ENCODE measurements around the gene TNFRSF6B.
"Not testable (repeated sequence)": the region's sequence is repeated elsewhere in the genome, so short reads cannot be mapped to it uniquely, and the experiment has no call there.

TNFRSF6B gene

DNA sequence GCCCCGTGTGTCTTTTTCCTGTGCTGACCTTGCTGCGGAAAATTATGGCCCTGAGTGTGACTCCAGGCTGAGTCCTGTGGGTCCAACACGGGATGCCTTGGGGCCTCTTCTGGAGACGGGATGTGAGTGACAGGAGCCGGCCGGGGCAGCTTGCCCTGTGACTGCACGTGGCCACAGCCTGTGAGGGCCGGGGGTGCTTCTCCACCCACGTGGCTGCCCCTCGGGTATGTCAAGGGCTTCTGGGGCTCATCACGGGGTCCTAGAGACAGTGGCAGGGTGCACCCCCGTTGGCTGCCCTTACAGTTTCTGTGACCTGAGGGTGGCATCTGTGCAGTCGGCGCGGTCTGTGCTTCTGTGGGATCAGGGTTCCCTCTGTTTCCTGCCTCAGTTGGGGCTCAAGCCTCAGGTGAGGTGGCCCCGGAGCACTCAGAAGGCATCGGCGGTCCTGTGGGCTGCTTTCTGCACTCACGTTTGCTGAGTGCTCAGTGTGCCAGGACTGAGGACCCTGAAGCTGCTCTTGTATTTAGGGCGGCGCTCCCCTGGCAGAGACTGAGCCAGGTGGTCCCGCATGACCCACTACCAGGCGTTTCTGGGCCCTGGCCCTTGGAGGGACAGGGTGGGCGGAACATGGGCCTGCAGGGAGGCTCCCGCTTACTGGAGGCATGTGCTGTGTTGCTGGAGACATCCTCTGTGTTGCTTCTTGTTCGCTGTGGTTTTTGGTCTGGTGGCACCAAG is 33.0 kb upstream of the TNFRSF6B start:
- no peak for DNase-seq (ENCODE audit: low read depth)

DNA sequence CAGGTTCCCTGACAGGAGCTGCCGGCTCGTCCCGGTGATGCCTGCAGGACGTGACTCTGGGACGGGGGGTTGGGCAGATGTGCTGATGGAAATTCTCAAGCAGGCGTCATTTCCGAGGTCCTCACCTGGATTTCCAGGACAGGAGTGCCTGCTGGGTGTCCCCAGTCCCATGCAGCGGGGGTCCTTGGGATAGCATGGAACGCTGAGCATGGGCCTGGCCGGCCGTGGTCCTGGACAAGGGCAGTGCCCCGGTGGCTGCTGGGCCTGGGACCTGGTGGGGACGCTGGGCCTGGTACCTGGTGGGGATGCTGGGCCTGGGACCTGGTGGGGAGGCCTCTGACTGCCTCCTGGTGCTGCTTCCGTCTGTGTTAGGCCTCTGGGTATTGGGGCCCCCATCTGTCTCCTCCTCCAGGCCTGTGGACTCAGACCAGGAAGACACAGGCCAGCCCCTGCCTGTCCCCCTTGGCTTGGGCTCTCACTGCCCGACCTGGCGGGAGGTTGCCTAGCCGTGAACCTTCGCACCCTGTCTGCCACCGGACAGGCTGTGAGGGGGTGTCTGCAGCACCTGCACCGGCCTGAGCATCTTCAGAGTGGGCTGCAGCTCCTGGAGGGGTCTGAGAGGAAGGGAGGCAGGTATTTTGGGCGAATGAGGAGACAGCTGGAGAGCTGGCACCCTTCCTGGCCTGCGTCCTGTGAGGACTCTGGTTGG is 32.2 kb upstream of the TNFRSF6B start:
- no peak for DNase-seq (ENCODE audit: low read depth)

DNA sequence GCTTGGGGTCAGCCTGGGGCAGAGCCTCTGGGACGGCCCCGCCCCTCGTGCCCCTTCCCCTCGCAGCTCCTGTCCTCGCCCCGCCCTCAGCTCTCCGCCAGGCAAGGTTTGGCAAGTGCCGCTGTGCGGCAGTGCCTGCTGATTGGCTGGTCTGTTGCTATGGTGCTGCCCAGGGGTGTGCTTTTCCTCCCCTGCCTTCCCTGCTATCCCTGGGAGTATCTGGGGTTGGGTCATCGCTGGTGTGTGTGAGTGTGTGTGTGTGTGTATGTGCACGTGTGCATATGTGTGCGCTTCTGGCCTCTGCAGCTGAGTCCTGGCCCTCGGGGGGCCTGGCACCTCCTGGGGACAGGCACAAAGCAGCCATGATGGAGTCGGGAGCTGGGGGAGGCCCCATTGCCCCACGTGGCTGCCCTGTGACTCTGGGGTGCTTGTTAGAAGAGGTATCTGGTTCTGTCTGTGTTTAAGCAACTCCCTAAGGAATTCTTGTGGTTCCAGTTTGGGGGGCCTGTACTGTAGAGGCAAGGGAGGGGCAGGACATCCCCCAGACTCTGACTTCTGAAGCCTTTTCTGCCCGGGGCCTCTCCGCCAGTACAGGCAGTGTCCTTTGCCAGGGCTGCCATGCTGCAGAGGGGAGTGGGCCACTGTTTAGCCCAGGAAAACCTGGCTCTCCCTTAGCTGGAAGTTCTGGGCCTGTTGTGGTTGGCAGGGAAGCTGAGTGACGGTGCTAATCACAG is 31.4 kb upstream of the TNFRSF6B start:
- no peak for DNase-seq (ENCODE audit: low read depth)

GRCh38 chr20:63665708-63666107 is 30.7 kb upstream of the TNFRSF6B start:
- no peak for DNase-seq (ENCODE audit: low read depth)

- no peak for DNase-seq (ENCODE audit: low read depth)
Observed at GRCh38 chr20:63667858-63668257, 28.6 kb upstream of the TNFRSF6B start.

- no peak for DNase-seq (ENCODE audit: low read depth)
Observed at GRCh38 chr20:63668351-63668750, 28.1 kb upstream of the TNFRSF6B start.

DNA sequence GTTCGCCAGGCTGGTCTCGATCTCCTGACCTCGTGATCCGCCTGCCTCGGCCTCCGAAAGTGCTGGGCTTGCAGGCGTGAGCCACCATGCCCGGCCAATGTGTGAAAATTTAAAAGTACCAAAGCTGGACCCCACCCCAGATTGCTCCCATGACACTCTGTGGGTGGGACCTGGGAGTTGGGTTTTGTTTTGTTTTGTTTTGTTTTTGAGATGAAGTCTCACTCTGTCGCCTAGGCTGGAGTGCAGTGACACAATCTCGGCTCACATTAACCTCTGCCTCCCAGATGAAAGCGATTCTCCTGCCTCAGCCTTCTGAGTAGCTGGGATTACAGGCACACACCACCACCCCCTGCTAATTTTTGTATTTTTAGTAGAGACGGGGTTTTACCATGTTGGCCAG is 24.8 kb upstream of the TNFRSF6B start:
- not testable (repeated sequence) for DNase-seq (ENCODE audit: low read depth)

DNA sequence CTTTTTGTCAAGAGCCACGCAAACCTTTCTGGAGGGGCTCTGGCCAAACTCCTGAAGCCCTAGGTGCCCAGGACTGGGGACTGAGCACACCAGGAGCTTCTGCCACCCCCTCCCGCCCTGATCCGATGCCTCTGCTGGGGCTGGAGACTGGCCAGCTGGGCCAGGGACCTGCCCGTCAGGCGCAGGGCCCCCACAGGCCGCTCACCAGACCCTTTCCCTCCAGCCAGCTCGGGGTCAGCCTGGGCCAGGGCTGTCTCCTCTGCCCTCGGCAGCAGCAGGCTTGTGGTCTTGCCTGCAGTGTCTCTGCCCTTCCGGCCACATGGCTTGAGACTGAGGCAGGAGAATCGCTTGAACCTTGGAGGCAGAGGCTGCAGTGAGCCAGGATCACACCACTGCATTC is 23.8 kb upstream of the TNFRSF6B start:
- DNase-seq (ENCODE audit: low read depth): no peak

- DNase-seq (ENCODE audit: low read depth): no peak
Observed at GRCh38 chr20:63673951-63674350, 22.5 kb upstream of the TNFRSF6B start.

GRCh38 chr20:63675681-63676368 is 20.6 kb upstream of the TNFRSF6B start:
- DNase-seq (ENCODE audit: low read depth): no peak

DNA sequence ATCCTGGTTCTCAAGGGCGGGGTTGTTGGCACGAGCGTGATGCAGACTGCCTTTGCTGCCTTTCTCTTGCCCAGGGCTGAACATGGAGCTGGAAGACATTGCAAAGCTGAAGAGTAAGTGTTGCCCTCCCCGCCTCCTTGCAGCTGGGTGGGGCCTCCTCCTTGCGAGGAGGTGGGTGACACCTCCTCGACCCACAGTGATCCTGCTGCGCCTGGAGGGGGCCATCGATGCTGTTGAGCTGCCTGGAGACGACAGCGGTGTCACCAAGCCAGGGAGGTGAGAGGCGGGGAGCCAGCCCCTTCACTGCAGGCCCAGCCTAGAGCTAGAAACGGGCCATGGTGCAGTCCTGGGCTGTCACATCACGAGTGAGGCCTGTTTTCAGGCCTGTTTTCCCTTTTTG is 18.4 kb upstream of the TNFRSF6B start:
- DNase-seq (ENCODE audit: low read depth): no peak

GRCh38 chr20:63678667-63679465 is 17.6 kb upstream of the TNFRSF6B start:
- no peak for DNase-seq (ENCODE audit: low read depth)

DNA sequence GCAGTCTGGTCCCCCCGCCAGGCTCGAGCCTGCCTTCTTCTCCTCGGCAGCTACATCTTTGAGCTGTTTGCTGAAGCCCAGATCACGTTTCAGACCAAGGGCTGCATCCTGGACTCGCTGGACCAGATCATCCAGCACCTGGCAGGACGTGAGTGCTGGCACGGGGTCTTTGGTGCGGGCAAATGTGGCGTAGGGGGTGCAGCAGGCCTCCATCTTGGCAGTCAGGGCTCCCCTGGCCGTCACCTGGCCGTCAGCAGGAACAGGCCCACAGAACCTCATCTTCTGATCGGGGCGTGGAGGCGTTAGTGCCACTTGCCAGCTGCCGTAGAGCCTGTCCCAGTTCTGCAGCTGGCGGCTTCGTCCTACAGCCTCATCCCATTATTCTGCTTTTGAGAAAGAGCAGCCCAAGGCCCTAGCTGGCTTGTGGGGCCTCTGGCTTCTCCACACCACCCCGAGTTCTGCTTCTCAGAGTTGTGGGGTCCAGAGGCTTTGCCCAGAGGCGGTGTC is 16.6 kb upstream of the TNFRSF6B start:
- no peak for DNase-seq (ENCODE audit: low read depth)

DNA sequence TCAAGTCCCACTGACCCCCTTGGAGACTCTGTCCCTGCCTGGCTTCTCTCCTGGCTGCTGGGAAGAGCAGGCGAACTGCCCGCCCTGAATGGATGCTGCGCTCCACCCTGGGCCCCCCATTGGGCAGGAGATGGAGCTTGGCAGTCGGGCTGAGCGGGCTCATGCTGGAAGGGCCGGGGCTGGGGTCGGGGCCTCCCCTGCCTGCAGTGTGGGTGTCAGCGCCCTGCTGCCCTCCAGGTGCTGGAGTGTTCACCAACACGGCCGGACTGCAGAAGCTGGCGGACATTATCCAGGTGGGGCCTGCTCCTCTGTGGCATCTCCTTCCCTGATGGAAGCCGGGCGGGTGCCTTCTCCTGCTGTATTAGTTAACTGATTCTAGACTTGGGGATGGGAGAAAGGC is 16.0 kb upstream of the TNFRSF6B start:
- DNase-seq (ENCODE audit: low read depth): no peak

DNA sequence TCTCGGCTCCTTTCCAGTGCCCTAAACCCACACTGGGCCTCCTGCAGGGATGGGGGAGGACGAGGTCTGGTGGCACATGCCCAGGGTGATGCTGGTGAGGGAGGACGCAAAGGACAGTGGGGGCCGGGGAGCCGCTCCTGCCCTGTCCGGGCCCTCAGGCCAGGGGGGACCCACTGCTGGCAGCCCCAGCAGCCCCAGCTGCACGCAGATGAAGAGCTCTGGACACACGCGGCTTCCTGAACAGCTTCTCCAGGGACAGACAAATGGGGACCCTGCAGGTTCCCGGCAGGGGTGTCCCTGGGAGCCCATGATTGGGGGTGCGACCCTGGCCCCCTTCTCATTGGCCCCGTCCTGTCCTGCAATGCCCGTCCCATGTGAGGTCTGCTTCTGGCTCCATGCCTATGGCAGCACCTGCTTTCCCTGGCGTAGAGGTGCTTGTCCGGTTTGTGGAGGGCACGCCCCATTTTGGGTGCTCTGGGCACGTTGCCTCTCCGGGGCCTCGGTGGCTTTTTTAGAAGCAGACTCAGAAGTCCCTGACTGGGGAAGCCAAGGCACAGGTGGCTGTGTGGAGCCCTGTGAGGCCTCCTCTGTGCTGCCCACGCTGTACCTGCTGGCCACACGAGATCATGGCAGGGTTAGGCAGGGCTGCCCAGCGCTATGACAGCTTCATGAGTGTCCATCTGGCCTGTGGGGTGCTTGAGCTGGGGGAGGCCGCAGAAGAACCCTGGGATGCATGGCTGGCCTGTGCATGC is 15.4 kb upstream of the TNFRSF6B start:
- no peak for DNase-seq (ENCODE audit: low read depth)

- DNase-seq (ENCODE audit: low read depth): no peak
Observed at GRCh38 chr20:63681609-63682142, 14.8 kb upstream of the TNFRSF6B start.

- peak; percentile 95 for DNase-seq (ENCODE audit: low read depth)
Observed at GRCh38 chr20:63682384-63683139, 13.9 kb upstream of the TNFRSF6B start.

DNA sequence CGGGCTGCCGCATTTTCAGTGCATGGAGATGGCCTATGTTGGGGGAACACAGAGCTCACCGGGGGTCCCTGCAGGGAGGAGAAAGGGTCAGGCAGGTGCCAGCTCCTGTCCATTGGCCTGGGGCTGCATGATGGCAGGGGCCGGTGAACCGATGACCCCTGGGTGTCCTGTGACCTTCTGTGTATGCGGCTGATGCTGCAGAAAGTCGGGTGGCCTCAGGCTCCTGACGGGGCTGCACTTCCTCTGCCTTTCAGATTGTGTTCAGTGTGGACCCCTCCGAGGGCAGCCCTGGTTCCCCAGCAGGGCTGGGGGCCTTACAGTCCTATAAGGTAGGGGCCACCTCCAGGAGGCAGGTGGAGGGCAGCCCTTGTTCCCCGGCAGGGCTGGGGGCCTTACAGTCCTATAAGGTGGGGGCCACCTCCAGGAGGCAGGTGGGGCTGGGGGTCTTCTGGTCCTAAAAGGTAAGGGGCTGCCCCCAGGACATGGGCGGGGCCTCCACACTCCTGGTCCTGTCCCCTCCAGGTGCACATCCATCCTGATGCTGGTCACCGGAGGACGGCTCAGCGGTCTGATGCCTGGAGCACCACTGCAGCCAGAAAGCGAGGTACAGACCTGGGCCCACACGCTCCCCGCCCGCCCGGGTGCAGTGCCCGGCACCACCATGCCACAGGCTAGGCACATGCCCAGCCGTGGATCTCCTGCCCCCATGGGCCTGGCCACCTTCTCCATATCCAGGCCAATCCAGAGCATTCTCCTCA is 11.0 kb upstream of the TNFRSF6B start:
- DNase-seq (ENCODE audit: low read depth): no peak

DNA sequence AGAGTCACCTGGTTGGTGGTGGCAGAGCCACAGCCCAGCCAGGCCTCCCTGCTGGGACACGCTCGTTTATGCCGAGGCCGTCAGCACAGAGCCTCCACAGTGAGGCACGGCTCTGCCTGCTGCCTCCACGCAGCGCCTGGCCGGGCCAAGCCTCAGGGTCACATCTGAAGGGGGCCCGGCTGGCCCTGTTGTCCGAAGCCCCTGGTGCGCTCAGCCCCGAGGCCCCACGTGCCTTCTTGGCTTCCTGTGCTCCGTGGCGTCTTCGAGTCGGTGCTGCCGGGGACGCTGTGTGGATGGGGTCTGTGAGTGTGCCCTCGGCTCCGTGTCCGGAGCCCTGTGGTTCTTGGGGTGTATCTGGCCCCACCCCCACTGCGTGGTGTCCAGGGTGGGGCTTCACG is 10.4 kb upstream of the TNFRSF6B start:
- DNase-seq (ENCODE audit: low read depth): no peak

Data from stromal cell of bone marrow (primary cell).